HUES64 (cell line): ENCODE measurements around the gene RAX2.

Source experiments
- H3K27ac ChIP-seq: 2 replicates; pipeline ENCODE4 v1.7.0; 2013; ENCODE audit warnings: low read depth, low read length, inconsistent platforms
- H3K27me3 ChIP-seq: 2 replicates; pipeline ENCODE4 v1.6.1; 2013; ENCODE audit warnings: mild to moderate bottlenecking, low read length; ENCODE audit not compliant: insufficient read depth
- H3K36me3 ChIP-seq: 2 replicates; pipeline ENCODE4 v1.6.1; 2013; ENCODE audit warnings: mild to moderate bottlenecking, low read length; ENCODE audit not compliant: insufficient read depth
- H3K4me1 ChIP-seq: 2 replicates; pipeline ENCODE4 v1.6.1; 2013; ENCODE audit warnings: mild to moderate bottlenecking, low read length, moderate library complexity; ENCODE audit not compliant: insufficient read depth
- H3K4me3 ChIP-seq: 2 replicates; pipeline ENCODE4 v1.5.1; 2013; ENCODE audit warnings: mild to moderate bottlenecking, low read length, moderate library complexity
- H3K9ac ChIP-seq: 2 replicates; pipeline ENCODE4 v1.6.1; 2013; ENCODE audit warnings: mild to moderate bottlenecking, low read depth, low read length
- H3K9me3 ChIP-seq: 2 replicates; pipeline ENCODE4 v1.6.1; 2013; ENCODE audit warnings: low read depth, low read length; ENCODE audit not compliant: insufficient read depth
- WGBS: fragments of 150-250, 120-280 bp; methylation state at CpG from one replicate; pipeline ENCODE4 v1.1.7; 2013; ENCODE audit warnings: missing lambda C conversion rate; 5-methylcytosine and 5-hydroxymethylcytosine counted together

Gene RAX2

DNA sequence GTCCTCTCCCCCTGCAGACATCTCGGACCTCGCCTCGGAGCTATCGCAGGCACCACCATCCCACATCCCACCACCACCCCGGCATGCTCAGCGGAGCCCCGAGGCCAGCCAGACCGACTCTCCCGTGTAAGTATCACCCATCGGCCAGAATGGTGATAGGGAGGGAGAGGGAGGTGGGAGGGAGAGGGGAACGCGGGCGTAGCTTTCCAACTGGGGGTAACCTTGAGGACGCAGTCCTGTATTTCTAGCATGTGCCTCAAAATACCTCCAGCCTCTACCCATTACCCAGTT is 37.8 kb downstream of the RAX2 start:
- no peak overlapping the region for H3K27ac ChIP-seq
- no peak overlapping the region for H3K4me3 ChIP-seq
- no peaks in the 10 kb centered on the region for H3K27me3 ChIP-seq
- no peaks in the 10 kb centered on the region for H3K4me1 ChIP-seq
- peaks cover 16% of the 10 kb centered on the region; the same call in 1 of the 2 replicates for H3K36me3 ChIP-seq
- H3K9me3 ChIP-seq: no peaks in the 10 kb centered on the region
- WGBS: 94% methylated on average over 14 of the region's 14 CpGs
- no peak overlapping the region for H3K9ac ChIP-seq

DNA sequence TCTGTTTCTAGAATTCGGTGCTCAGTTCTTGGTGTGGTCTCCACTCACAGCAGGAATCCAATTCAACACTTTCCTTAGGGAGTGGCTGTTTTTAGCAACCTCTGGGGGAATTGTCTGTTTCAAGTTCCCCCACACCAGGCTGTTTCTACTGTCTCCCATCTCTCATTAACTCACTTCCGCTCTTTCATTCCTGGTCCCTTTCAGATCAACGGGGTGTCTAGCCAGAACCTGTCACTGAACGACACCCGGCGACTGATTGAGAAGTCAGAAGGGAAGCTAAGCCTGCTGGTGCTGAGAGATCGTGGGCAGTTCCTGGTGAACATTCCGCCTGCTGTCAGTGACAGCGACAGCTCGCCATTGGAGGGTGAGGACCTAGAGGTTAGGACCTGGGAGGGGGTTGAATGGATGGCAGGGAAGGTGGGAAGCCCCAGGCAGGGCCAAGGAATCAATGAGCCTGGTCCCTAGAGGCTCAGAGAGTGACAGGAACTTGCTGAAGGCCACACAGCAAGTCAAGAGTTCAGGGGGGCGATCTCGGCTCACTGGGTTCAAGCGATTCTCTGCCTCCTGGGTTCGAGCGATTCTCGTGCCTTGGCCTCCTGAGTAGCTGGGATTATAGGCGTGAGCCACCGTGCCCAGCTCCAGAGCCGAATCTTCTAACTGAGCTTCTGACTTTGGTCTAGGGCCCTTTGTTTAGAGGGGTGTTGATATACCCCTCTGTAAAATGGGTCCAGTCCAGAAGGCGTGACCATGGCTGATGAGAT is 38.3 kb downstream of the RAX2 start:
- 89% methylated on average over 20 of the region's 20 CpGs for WGBS
- H3K4me3 ChIP-seq: no peak overlapping the region

DNA sequence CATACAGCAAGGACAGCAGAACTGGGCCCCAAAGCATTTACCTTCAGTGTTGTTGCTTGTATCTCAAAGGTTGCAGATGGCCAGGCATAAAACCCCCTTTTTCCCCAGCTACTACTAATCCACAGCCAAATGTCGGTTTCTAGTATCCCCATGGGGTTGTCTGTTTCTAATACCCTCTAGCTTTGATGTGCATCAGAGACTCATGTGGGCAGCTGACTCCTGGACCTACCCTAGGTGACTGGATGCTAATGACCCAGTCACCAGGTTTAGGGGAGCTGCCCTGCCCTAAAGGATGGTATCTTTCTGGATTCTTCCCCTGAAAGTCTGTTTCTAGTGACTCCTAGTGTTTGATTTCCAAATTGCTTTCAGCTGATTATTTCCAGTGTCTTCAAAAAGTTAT is 39.9 kb downstream of the RAX2 start:
- no peak overlapping the region for H3K4me3 ChIP-seq
- H3K9me3 ChIP-seq: no peaks in the 10 kb centered on the region
- H3K4me1 ChIP-seq: no peaks in the 10 kb centered on the region
- peaks cover 12% of the 10 kb centered on the region; the same call in 1 of the 2 replicates for H3K36me3 ChIP-seq
- 94% methylated on average over 1 of the region's 1 CpG for WGBS
- H3K27me3 ChIP-seq: no peaks in the 10 kb centered on the region
- no peak overlapping the region for H3K9ac ChIP-seq
- no peak overlapping the region for H3K27ac ChIP-seq

More for the DNA sequence above, 38.3 kb downstream of the RAX2 start:
- Histone ChIP-seq H3K36me3 (peaks cover 16% of the 10 kb centered on the region; the same call in 1 of the 2 replicates), H3K4me1 (no peaks in the 10 kb centered on the region), H3K27ac (no peak overlapping the region), H3K27me3 (no peaks in the 10 kb centered on the region), H3K9me3 (no peaks in the 10 kb centered on the region), H3K9ac (no peak overlapping the region)

DNA sequence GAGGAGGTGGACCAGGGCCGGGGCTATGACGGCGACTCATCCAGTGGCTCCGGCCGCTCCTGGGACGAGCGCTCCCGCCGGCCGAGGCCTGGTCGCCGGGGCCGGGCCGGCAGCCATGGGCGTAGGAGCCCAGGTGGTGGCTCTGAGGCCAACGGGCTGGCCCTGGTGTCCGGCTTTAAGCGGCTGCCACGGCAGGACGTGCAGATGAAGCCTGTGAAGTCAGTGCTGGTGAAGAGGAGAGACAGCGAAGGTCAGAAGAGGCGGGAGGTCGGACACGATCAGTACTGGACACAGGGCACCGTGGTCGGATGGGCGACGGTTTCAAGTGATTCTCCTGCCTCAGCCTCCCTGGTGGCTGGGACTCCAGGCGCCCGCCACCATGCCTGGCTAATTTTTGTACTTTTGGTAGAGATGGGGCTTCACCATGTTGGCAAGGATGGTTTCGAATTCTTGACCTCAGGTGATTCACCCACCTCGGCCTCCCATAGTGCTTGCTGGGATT is 41.5 kb downstream of the RAX2 start:
- Histone ChIP-seq H3K4me1 (no peaks in the 10 kb centered on the region), H3K36me3 (peaks cover under 1% of the 10 kb centered on the region; the same call in 1 of the 2 replicates), H3K9ac (no peak overlapping the region), H3K9me3 (no peaks in the 10 kb centered on the region), H3K4me3 (no peak overlapping the region), H3K27me3 (no peaks in the 10 kb centered on the region), H3K27ac (no peak overlapping the region)
- 91% methylated on average over 32 of the region's 32 CpGs for WGBS

DNA sequence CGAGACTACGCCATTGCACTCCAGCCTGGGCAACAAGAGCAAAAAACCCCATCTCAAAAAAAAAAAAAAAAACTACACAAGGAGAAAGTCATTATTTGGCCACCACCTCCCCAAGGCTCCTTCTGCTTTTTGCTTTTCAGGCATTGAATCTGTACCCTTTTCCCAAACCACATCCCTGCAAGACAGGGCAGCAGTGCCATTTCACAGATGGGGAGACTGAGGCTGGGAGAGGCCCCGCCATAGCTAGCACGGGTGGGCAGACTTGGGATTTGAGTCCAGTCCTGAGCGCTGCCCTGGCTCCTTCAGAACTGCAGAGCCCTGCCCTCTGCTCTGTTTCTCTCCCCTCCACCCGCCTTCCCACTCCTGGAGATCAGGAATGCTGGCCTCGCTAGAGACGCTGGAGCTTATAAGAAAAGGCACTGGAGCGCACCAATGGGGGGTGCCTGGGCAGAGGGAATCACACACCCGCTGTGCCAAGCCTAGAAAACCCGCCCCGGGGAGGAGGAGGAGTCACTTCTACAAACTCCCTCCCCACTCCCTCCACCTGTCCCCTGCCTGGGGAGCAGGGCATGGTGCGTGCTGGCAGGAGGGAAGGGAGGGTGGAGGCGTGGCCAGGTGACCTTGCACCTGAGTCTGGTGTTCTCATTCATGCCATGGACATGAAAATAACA is 46.3 kb downstream of the RAX2 start:
- 28% methylated on average over 11 of the region's 14 CpGs for WGBS
- H3K27me3 ChIP-seq: peaks cover 4% of the 10 kb centered on the region; the same call in 1 of the 2 replicates

DNA sequence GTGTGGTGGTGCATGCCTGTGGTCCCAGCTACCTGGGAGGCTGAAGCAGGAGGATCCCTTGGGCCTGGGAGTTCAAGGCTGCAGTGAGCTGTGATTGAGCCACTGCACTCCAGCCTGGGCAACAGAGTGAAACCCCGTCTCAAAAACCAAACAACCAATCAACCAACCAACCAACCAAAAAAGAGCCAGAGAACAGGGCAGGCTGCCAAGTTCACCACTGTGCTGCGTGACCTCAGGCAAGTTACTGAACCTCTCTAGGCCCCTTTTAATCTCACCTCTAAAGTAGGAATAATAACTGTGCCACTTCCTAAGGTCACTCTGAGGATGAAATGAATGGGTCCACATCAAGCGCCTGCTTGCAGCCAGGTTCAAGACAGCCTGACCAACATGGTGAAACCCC is 46.9 kb downstream of the RAX2 start:
- 95% methylated on average over 3 of the region's 3 CpGs for WGBS
- H3K27me3 ChIP-seq: peaks cover 4% of the 10 kb centered on the region; the same call in 1 of the 2 replicates
- no peaks in the 10 kb centered on the region for H3K9me3 ChIP-seq
- H3K36me3 ChIP-seq: no peaks in the 10 kb centered on the region
- H3K4me1 ChIP-seq: no peaks in the 10 kb centered on the region
- H3K27ac ChIP-seq: no peak overlapping the region
- H3K4me3 ChIP-seq: no peak overlapping the region
- H3K9ac ChIP-seq: no peak overlapping the region

More for the DNA sequence above, 46.3 kb downstream of the RAX2 start:
- Histone ChIP-seq H3K27ac (peak overlapping the region; percentile 39; the same call in 1 of the 2 replicates), H3K4me3 (no peak overlapping the region), H3K9ac (no peak overlapping the region), H3K36me3 (no peaks in the 10 kb centered on the region), H3K9me3 (no peaks in the 10 kb centered on the region), H3K4me1 (no peaks in the 10 kb centered on the region)

DNA sequence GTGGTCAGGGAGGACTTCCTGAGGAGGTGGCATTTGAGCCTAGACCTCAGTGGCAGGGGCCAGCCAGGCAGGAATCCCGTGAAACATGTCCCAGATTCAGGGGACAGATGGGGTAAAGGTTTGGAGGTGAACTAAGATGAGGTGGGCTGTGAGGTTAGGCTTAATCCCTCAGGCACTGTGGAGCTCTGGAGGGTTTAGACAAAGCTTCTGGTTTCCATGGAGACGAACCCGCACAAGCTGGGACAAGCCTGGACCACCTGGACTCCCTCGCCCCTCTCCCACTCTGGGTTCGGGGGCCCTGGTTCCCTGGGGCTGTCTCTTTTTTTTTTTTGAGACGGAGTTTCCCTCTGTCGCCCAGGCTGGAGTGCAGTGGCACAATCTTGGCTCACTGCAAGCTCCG is 48.1 kb downstream of the RAX2 start:
- Histone ChIP-seq H3K9ac (no peak overlapping the region), H3K4me3 (no peak overlapping the region), H3K27ac (no peak overlapping the region), H3K9me3 (no peaks in the 10 kb centered on the region), H3K27me3 (peaks cover 4% of the 10 kb centered on the region; the same call in 1 of the 2 replicates), H3K4me1 (no peaks in the 10 kb centered on the region), H3K36me3 (no peaks in the 10 kb centered on the region)
- 55% methylated on average over 8 of the region's 8 CpGs for WGBS

DNA sequence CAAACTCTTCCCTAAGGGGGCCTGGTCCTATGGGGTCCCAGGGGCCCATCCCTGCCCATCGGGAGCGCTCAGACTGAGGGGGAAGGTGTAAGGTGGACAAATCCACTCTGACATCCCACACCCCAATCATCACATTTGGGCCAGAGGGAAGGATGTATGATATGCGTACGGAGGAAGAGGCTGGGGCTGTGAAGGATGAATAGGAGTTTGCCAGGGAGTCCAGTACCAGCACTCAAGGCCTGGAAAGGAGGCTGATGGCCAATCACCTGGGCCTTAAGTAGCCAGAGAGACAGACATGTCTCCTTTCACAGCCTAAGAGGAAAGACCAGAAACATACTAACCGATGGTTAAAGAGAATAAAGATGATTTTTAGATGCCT is 48.9 kb downstream of the RAX2 start:
- no peak overlapping the region; the same call in 1 of the 2 replicates for H3K9ac ChIP-seq
- no peaks in the 10 kb centered on the region for H3K4me1 ChIP-seq
- peak overlapping the region; percentile 37 for H3K4me3 ChIP-seq
- peaks cover 4% of the 10 kb centered on the region; the same call in 1 of the 2 replicates for H3K27me3 ChIP-seq
- WGBS: 43% methylated on average over 2 of the region's 5 CpGs
- H3K27ac ChIP-seq: no peak overlapping the region
- H3K9me3 ChIP-seq: no peaks in the 10 kb centered on the region
- no peaks in the 10 kb centered on the region for H3K36me3 ChIP-seq

DNA sequence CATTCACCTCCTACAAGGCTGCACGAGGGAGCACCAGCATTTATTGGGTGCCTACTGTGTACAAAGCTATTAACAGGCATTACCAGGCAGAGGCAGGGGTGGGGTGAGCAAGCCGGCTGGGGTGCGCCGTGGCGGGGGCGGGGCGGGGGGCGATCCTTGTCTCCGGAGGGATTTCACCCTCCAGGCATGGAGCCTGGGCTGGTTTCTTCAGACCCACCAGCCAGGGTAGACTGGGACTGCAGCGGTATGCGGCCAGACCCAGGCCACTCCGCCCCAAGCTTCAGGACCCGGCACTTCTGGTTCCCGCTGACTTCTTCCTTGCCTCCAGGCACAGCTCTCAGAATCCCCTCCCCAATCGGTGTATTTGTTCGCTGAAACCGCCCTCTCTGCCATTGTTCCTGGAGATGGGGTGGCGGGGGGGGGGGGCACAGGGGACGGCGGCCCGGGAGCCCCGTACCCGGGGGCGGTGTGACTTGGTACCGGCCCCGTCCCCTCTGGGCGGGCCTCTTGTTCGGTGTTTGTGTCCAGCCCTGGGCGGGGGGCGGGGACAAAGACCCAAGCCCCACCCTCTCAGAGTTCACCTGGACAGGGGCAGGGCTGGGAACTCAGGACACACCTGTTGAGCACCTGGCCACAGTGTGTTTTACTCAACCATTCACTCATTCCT is 49.5 kb downstream of the RAX2 start:
- Histone ChIP-seq H3K9me3 (no peaks in the 10 kb centered on the region), H3K27ac (no peak overlapping the region), H3K9ac (peak overlapping the region; percentile 19; the same call in 1 of the 2 replicates), H3K36me3 (no peaks in the 10 kb centered on the region), H3K4me1 (no peaks in the 10 kb centered on the region), H3K4me3 (peak overlapping the region; percentile 71), H3K27me3 (peaks cover 4% of the 10 kb centered on the region; the same call in 1 of the 2 replicates)
- 2% methylated on average over 24 of the region's 30 CpGs for WGBS

DNA sequence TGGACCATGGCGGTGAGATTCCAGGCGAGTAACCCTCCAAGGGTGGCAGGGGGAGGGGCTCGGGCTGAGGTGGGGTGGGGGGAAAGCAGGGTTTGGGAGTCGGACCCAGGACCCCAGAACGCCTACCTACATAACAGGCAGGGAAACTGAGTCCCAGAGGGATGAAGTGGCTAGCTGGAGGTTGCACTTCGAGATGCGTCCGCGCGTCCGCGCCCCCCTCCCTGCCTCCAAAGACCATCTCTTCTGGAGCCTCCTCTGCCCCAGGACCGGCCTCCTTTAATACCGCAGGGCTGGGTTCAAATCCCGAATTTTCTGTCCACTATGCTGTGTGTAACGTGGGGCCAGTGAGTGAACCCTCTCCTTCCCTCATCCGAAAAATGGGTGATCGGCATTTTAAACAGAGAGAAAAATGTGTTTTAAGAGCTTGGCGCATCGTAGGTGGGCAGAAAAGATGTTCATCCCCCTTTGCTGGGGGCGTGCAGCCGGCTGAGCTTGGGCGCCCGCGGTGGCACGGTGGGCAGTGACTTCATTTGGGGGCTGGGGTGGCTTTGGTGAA is 50.1 kb downstream of the RAX2 start:
- H3K27ac ChIP-seq: no peak overlapping the region
- peaks cover 4% of the 10 kb centered on the region; the same call in 1 of the 2 replicates for H3K27me3 ChIP-seq
- H3K36me3 ChIP-seq: no peaks in the 10 kb centered on the region
- H3K4me3 ChIP-seq: peak overlapping the region; percentile 71
- WGBS: 2% methylated on average over 26 of the region's 26 CpGs
- peak overlapping the region; percentile 19; the same call in 1 of the 2 replicates for H3K9ac ChIP-seq
- H3K4me1 ChIP-seq: no peaks in the 10 kb centered on the region
- H3K9me3 ChIP-seq: no peaks in the 10 kb centered on the region
